ENCODE results near the gene GRIK4. TPM values are rescaled to one million over a fixed set of nuclear protein-coding genes. Genes with fewer than 3 reads are reported as not detected.

The GRIK4 gene
- total RNA-seq, 1 donor from 2014 or later = 0.89 TPM

GRCh38 chr11:120605469-120605868 is 93.9 kb downstream of the GRIK4 start:
- DNase-seq (ENCODE audit: low read depth, low spot score) = no peak
- no peak overlapping the region for H3K27ac Mint-ChIP-seq (ENCODE audit: unreplicated experiment)
- H3K9me3 Mint-ChIP-seq = no peaks in the 10 kb centered on the region
- peaks cover 30% of the 10 kb centered on the region for H3K4me1 Mint-ChIP-seq
- no peak for TF ChIP-seq CTCF (conservative IDR thresholded peaks at IDR 0.05)
- H3K4me3 Mint-ChIP-seq = no peak overlapping the region
- H3K36me3 Mint-ChIP-seq (ENCODE audit: low read depth) = no peaks in the 10 kb centered on the region
- H3K27me3 Mint-ChIP-seq (ENCODE audit: low read depth) = peaks cover 11% of the 10 kb centered on the region

GRCh38 chr11:120606211-120607010 is 94.9 kb downstream of the GRIK4 start:
- Mint-ChIP-seq H3K4me1 (peaks cover 30% of the 10 kb centered on the region), H3K27me3 (ENCODE audit: low read depth) (peaks cover 14% of the 10 kb centered on the region), H3K9me3 (no peaks in the 10 kb centered on the region), H3K4me3 (no peak overlapping the region), H3K27ac (ENCODE audit: unreplicated experiment) (no peak overlapping the region), H3K36me3 (ENCODE audit: low read depth) (no peaks in the 10 kb centered on the region)
- DNase-seq (ENCODE audit: low read depth, low spot score) = no peak
- no peak for TF ChIP-seq CTCF (conservative IDR thresholded peaks at IDR 0.05)

GRCh38 chr11:120608061-120608460 is 96.5 kb downstream of the GRIK4 start:
- Mint-ChIP-seq H3K36me3 (ENCODE audit: low read depth) (no peaks in the 10 kb centered on the region), H3K4me3 (no peak overlapping the region), H3K9me3 (no peaks in the 10 kb centered on the region), H3K27ac (ENCODE audit: unreplicated experiment) (no peak overlapping the region), H3K4me1 (peaks cover 30% of the 10 kb centered on the region), H3K27me3 (ENCODE audit: low read depth) (peaks cover 20% of the 10 kb centered on the region)
- DNase-seq (ENCODE audit: low read depth, low spot score) = no peak
- no peak for TF ChIP-seq CTCF (conservative IDR thresholded peaks at IDR 0.05)

DNA sequence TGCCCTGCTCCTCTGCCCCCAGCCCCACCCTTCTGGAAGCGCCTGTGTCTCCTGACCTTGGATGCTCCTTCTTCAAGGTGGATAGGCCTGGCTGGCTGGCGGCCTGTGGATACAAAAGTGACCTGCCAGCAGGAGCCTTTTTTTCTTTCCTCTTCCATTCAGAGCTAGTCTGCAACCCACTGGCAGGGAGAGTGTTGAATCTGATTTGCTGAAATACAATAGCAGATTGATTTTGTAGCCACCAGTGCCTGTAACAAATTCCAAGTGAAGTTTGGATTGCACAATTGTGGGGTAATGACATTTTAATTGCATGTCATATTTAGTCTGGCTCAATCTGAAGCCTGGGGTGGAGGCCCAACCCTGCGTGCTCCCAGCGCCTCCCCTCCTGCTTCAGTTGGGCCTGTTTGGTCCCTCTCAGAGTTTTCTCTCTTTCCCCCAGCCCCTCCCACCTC is 97.2 kb downstream of the GRIK4 start:
- peaks cover 30% of the 10 kb centered on the region for H3K4me1 Mint-ChIP-seq
- DNase-seq (ENCODE audit: low read depth, low spot score) = no peak
- H3K36me3 Mint-ChIP-seq (ENCODE audit: low read depth) = no peaks in the 10 kb centered on the region

DNA sequence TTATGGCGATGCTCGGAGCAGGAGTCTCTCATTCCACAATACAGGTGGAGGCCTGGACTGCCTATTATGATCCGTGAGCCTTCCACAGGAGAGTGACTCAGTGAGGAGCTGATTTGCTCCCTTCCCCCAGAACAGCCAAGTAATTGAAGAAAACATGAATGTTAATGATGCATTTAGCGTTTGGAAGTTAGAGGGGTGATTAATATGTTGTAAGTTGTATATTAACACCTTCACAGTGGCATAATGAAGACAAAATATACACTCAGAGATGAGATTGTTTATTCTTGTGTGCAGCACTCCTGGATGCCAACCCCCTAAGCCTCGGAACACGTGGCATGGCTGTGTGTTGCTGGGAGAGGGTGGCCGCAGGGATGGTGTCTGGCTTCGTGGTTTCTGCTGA is 98.6 kb downstream of the GRIK4 start:
- peaks cover 30% of the 10 kb centered on the region for H3K4me1 Mint-ChIP-seq
- H3K27ac Mint-ChIP-seq (ENCODE audit: unreplicated experiment) = no peak overlapping the region
- peaks cover 19% of the 10 kb centered on the region for H3K27me3 Mint-ChIP-seq (ENCODE audit: low read depth)

More for the DNA sequence above, 97.2 kb downstream of the GRIK4 start:
- no peak for TF ChIP-seq CTCF (conservative IDR thresholded peaks at IDR 0.05)
- Mint-ChIP-seq H3K4me3 (no peak overlapping the region), H3K9me3 (no peaks in the 10 kb centered on the region), H3K27ac (ENCODE audit: unreplicated experiment) (no peak overlapping the region), H3K27me3 (ENCODE audit: low read depth) (peaks cover 21% of the 10 kb centered on the region)

More for the DNA sequence above, 98.6 kb downstream of the GRIK4 start:
- no peak for DNase-seq (ENCODE audit: low read depth, low spot score)
- H3K36me3 Mint-ChIP-seq (ENCODE audit: low read depth) = no peaks in the 10 kb centered on the region
- TF ChIP-seq CTCF (conservative IDR thresholded peaks at IDR 0.05) = no peak
- H3K9me3 Mint-ChIP-seq = no peaks in the 10 kb centered on the region
- H3K4me3 Mint-ChIP-seq = no peak overlapping the region
